HUES64 (cell line): Measurements from ENCODE around the gene TEC. TPM values are rescaled to one million over a fixed set of nuclear protein-coding genes. Genes with fewer than 3 reads are reported as not detected.
"Not testable (repeated sequence)": the region's sequence is repeated elsewhere in the genome, so short reads cannot be mapped to it uniquely, and the experiment has no call there.

Experiments used
- H3K27ac ChIP-seq: 2 replicates; pipeline ENCODE4 v1.7.0; 2013; ENCODE audit warnings: low read depth, low read length, inconsistent platforms
- H3K27me3 ChIP-seq: 2 replicates; pipeline ENCODE4 v1.6.1; 2013; ENCODE audit warnings: mild to moderate bottlenecking, low read length; ENCODE audit not compliant: insufficient read depth
- H3K36me3 ChIP-seq: 2 replicates; pipeline ENCODE4 v1.6.1; 2013; ENCODE audit warnings: mild to moderate bottlenecking, low read length; ENCODE audit not compliant: insufficient read depth
- H3K4me1 ChIP-seq: 2 replicates; pipeline ENCODE4 v1.6.1; 2013; ENCODE audit warnings: mild to moderate bottlenecking, low read length, moderate library complexity; ENCODE audit not compliant: insufficient read depth
- H3K4me3 ChIP-seq: 2 replicates; pipeline ENCODE4 v1.5.1; 2013; ENCODE audit warnings: mild to moderate bottlenecking, low read length, moderate library complexity
- H3K9ac ChIP-seq: 2 replicates; pipeline ENCODE4 v1.6.1; 2013; ENCODE audit warnings: mild to moderate bottlenecking, low read depth, low read length
- H3K9me3 ChIP-seq: 2 replicates; pipeline ENCODE4 v1.6.1; 2013; ENCODE audit warnings: low read depth, low read length; ENCODE audit not compliant: insufficient read depth
- WGBS: fragments of 150-250, 120-280 bp; methylation state at CpG from one replicate; pipeline ENCODE4 v1.1.7; 2013; ENCODE audit warnings: missing lambda C conversion rate; 5-methylcytosine and 5-hydroxymethylcytosine counted together
- polyA plus RNA-seq, 2 experiments: library from polyadenylated mRNA; stranded (reverse); fragments of 50-300 nt; gene quantifications; one replicate each; pipeline ENCODE4 v1.2.3, GENCODE V29; 2013

Gene TEC
- polyA plus RNA-seq (2013, experiment 1 of 2) = 0.75 TPM
- 1.5 TPM for polyA plus RNA-seq (2013, experiment 2 of 2)

DNA sequence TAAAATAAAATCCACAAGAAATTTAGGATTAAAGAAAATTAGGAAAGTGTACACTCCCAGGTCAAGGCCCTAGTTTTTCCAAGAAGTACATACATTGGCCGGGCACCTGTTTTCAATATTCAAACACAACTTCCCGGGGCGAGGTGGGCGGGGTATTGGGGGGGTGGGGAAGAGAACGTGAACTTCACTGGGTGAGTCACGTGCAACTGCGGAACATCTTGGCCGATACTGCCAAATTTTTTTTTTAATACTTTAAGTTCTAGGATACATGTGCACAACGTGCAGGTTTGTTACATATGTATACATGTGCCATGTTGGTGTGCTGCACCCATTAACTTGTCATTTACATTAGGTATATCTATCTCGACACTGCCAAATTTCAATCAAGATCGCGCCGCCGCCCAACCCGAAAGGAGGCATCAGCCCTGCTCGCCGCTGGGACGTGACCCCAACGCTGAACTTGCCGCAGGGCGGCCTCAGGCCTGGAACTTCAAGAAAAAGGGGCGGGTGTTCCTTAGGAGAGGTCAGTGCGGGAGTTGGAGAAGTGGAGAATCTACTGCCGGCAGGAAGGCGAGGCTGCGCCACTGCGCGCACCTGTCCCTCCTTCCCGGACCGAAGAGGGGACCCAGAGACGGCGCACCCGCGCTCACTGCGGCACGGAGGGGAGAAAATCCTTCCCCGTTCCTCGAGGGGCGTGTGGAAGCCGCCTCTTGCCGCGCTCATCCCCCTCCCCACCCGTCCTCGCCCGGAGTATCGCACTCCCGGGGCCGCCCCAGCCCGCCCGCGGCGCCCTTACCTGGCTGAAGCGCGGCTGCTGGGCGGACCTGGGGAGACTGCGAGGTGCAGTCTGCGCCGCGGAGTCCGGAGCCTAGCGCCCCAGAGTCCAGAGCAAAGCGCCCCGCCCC is at the start of gene TEC:
Gene TEC (minus strand): TSS at position 883 of the 905 bp plus-strand sequence. CDS start 41,224 bp downstream, outside the sequence.
- under 1% methylated on average over 54 of the region's 63 CpGs for WGBS
- peak within 1 kb of the TSS; percentile 69 for H3K4me3 ChIP-seq
- H3K9ac ChIP-seq = peak within 1 kb of the TSS; percentile 72
- H3K4me1 ChIP-seq = 0 out of 2 replicates have a peak, but pooled peaks cover 7% of the 10 kb centered on the region
- no peaks in the 10 kb centered on the region for H3K36me3 ChIP-seq
- no peaks in the 10 kb centered on the region; the same call in 1 of the 2 replicates for H3K9me3 ChIP-seq
- peak within 1 kb of the TSS; percentile 81; the same call in 1 of the 2 replicates for H3K27ac ChIP-seq
- peaks cover 21% of the 10 kb centered on the region; the same call in 1 of the 2 replicates for H3K27me3 ChIP-seq

DNA sequence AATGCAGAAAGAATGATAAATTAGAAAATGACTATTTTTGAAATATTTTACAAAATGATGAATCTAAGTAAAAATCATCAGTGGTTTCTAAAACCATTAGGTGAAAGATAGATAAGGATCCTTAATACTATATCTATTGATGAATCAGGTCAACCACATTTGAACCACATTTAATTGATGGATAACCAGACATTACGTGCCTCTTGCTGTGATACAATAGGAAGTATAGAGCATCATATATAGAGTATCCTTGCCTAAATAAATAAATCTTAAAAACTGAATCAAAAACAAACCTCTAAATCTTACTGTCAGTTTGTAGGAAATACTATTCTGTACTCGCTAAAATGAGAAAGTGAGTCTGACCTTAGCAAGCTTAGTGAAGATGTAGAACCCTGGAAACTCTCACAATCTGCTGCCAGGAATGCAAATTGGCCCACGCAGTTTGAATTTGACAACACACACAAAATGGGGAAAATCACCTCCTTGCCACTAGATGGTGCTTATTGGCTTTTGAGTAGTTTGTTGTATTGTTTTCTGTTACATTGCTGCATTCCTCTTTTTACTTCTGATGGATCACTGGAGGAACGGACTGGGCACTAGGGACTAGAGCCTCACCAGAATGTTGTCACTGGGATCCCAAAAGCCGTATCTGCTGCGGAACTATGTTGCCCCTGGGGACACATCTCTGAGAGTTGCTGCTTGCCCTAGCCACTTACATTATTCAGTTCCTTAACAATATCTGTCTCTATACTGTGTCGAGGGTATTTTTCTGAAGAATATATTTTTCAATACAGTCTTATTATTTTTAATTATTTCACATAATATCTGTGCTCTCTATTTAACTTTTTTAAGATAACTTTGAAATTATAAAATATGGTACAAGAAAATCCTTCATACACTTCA is 46.3 kb upstream of the TEC start:
- 24% methylated on average over 5 of the region's 7 CpGs for WGBS
- H3K9me3 ChIP-seq = no peaks in the 10 kb centered on the region
- no peaks in the 10 kb centered on the region for H3K36me3 ChIP-seq
- H3K4me3 ChIP-seq = no peak overlapping the region
- no peak overlapping the region for H3K9ac ChIP-seq
- H3K27me3 ChIP-seq = no peaks in the 10 kb centered on the region
- no peak overlapping the region for H3K27ac ChIP-seq
- no peaks in the 10 kb centered on the region for H3K4me1 ChIP-seq

- H3K27ac ChIP-seq, H3K27me3 ChIP-seq, H3K36me3 ChIP-seq, H3K4me3 ChIP-seq, H3K4me1 ChIP-seq, H3K9me3 ChIP-seq, H3K9ac ChIP-seq: not testable (repeated sequence)
Measured at GRCh38 chr4:48314746-48315145, 45.1 kb upstream of the TEC start.

DNA sequence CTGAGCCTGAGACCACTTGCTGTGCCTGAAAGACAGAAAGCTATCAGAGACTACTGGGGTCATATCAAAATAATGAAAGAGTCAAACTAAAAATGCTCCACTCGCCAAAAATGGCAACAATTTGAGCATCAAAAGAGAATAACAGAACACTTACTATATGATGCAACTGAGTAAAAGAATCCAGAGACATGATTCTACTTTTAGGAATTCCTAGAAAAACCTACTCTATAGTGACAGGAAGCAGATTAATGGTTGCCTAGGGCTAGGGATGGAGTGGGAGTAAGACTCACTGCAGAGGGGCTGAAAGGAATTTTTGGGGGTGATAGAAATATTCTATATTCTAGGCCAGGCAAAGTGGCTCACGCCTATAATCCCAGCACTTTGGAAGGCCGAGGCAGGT is 42.3 kb upstream of the TEC start:
- Histone ChIP-seq H3K9me3 (no peaks in the 10 kb centered on the region), H3K4me3 (no peak overlapping the region), H3K27ac (no peak overlapping the region), H3K27me3 (no peaks in the 10 kb centered on the region), H3K9ac (no peak overlapping the region), H3K4me1 (no peaks in the 10 kb centered on the region), H3K36me3 (no peaks in the 10 kb centered on the region)
- 95% methylated on average over 3 of the region's 3 CpGs for WGBS

DNA sequence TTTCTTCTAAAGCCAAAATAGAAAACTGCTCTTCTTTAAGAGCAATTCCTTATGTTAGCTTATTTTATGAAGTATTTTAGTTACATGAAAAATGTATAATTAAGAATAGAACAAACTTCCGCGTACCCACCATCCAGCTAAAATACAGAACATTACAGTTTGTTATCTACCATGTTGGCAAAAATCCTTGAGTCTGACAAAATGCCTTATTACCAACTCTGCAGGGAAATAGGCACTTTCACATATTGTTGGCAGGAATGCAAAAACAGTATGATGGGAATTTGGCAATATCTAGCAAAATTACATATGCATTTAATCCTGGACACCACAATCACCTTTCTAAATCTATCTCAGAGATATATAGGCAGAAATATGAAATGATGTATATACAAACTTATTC is 39.3 kb upstream of the TEC start:
- no peaks in the 10 kb centered on the region for H3K27me3 ChIP-seq
- no peak overlapping the region for H3K9ac ChIP-seq
- H3K27ac ChIP-seq = no peak overlapping the region
- no peaks in the 10 kb centered on the region for H3K4me1 ChIP-seq
- WGBS = 86% methylated on average over 2 of the region's 2 CpGs
- no peaks in the 10 kb centered on the region for H3K36me3 ChIP-seq
- no peaks in the 10 kb centered on the region for H3K9me3 ChIP-seq
- H3K4me3 ChIP-seq = no peak overlapping the region

GRCh38 chr4:48307528-48307927 is 37.9 kb upstream of the TEC start:
- H3K27me3 ChIP-seq = no peaks in the 10 kb centered on the region
- WGBS = 91% methylated on average over 5 of the region's 5 CpGs
- H3K9ac ChIP-seq = no peak overlapping the region
- H3K4me1 ChIP-seq = no peaks in the 10 kb centered on the region
- no peak overlapping the region for H3K4me3 ChIP-seq
- H3K9me3 ChIP-seq = no peaks in the 10 kb centered on the region
- H3K36me3 ChIP-seq = no peaks in the 10 kb centered on the region
- no peak overlapping the region for H3K27ac ChIP-seq

DNA sequence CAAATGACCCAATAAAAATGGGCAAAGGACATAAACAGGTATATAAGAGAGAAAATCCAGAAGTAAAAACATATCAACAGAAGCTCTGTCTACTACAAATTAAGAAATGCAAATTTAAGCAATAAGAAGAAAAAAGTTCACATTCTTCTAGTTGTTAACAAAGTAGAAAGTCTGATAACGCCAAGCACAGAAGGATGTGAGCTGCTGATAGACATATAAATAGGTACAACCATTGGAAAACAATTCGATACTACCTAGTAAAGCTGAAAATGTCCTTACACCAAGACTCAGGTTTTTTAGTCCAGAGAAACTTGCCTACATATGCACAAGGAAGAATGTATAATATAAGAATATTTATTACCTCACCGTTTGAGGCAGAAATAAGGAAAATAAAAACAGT is 35.9 kb upstream of the TEC start:
- Histone ChIP-seq H3K36me3 (no peaks in the 10 kb centered on the region), H3K4me3 (no peak overlapping the region), H3K9me3 (no peaks in the 10 kb centered on the region), H3K4me1 (no peaks in the 10 kb centered on the region), H3K27ac (no peak overlapping the region), H3K27me3 (no peaks in the 10 kb centered on the region), H3K9ac (no peak overlapping the region)
- WGBS = 89% methylated on average over 1 of the region's 3 CpGs

DNA sequence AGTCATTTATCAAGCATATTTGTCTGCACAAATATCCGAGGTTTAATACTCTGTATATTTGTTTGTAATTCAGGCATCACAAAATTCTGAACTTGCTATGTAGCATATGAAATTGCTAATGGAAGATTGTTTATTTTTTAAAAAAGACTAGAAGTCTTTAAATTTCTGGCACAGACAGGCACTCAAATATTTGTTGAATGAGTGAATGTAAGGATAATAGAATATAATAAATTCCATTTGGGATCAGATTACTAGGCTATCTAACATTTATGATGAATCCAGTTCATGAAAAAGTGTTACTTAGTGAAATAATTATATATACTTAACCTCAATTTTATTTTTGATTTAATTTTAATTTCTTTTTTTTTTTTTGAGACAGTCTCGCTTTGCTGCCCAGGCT is 30.4 kb upstream of the TEC start:
- Histone ChIP-seq H3K36me3 (no peaks in the 10 kb centered on the region), H3K4me3 (no peak overlapping the region), H3K9me3 (no peaks in the 10 kb centered on the region), H3K27ac (no peak overlapping the region), H3K27me3 (no peaks in the 10 kb centered on the region), H3K9ac (no peak overlapping the region), H3K4me1 (no peaks in the 10 kb centered on the region)
- WGBS = 88% methylated on average over 2 of the region's 2 CpGs

- Histone ChIP-seq H3K27ac (no peak overlapping the region), H3K36me3 (no peaks in the 10 kb centered on the region)
- 91% methylated on average over 4 of the region's 4 CpGs for WGBS
Measured at GRCh38 chr4:48299560-48299959, 29.9 kb upstream of the TEC start.

GRCh38 chr4:48297256-48297846 is 27.7 kb upstream of the TEC start:
- Histone ChIP-seq H3K4me3 (no peak overlapping the region), H3K9me3 (no peaks in the 10 kb centered on the region), H3K9ac (no peak overlapping the region), H3K27me3 (no peaks in the 10 kb centered on the region), H3K4me1 (no peaks in the 10 kb centered on the region), H3K27ac (no peak overlapping the region), H3K36me3 (no peaks in the 10 kb centered on the region)
- WGBS = 95% methylated on average over 2 of the region's 2 CpGs

More at GRCh38 chr4:48299560-48299959, 29.9 kb upstream of the TEC start:
- H3K27me3 ChIP-seq = no peaks in the 10 kb centered on the region
- H3K4me3 ChIP-seq = no peak overlapping the region
- no peaks in the 10 kb centered on the region for H3K9me3 ChIP-seq
- H3K9ac ChIP-seq = no peak overlapping the region
- H3K4me1 ChIP-seq = no peaks in the 10 kb centered on the region

DNA sequence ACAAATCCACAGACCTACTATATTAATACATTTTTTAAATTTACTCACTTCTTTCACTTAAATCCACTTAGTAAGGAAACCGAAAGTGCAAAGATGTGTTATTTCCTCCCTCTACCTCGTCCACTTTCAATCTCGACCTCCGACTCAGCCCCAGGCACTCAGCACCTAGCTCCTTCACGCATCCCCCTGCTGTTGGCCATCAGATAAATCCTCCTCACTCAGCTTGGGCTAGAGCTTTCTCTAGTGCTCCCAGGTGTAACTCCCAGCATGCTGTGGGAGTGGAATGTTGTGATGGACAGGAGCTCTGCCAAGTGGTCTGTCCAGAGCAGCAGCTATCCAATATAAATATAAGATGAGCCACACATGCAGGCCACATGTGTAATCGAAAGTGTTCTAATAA is 26.7 kb upstream of the TEC start:
- no peak overlapping the region for H3K27ac ChIP-seq
- H3K36me3 ChIP-seq = no peaks in the 10 kb centered on the region
- no peak overlapping the region for H3K4me3 ChIP-seq
- no peaks in the 10 kb centered on the region for H3K9me3 ChIP-seq
- H3K9ac ChIP-seq = no peak overlapping the region
- no peaks in the 10 kb centered on the region for H3K4me1 ChIP-seq
- 85% methylated on average over 5 of the region's 6 CpGs for WGBS
- H3K27me3 ChIP-seq = no peaks in the 10 kb centered on the region
